ENCODE measurements around the gene XRCC3.

GRCh38 chr14:103700753-103701490 is 14.3 kb downstream of the XRCC3 start:
- TF ChIP-seq CTCF (IDR thresholded peaks at IDR 0.05) (no peak), POLR2A (IDR thresholded peaks at IDR 0.05) (no peak)
